ENCODE results near the gene KDM1B.
"Not testable (repeated sequence)": the region's sequence is repeated elsewhere in the genome, so short reads cannot be mapped to it uniquely, and the experiment has no call there.

Gene KDM1B

GRCh38 chr6:18151391-18151790 is 3.8 kb upstream of the KDM1B start:
- not testable (repeated sequence) for DNase-seq

- no peak for DNase-seq
Observed at GRCh38 chr6:18151801-18152200, 3.4 kb upstream of the KDM1B start.

GRCh38 chr6:18153311-18153703 is 1.9 kb upstream of the KDM1B start:
- DNase-seq = no peak

- DNase-seq = no peak
Observed at GRCh38 chr6:18154507-18155149, 594 bp upstream of the KDM1B start, which contains the start of gene TPMT. TPMT (minus strand) TSS chr6:18155077; CDS start chr6:18149127, 5,950 bp downstream.

GRCh38 chr6:18155864-18156421 is 721 bp downstream of the KDM1B start:
- no peak for DNase-seq

- DNase-seq = no peak
Observed at GRCh38 chr6:18160911-18161310, 5.7 kb downstream of the KDM1B start.

- DNase-seq = no peak
Observed at GRCh38 chr6:18161431-18161830, 6.2 kb downstream of the KDM1B start.

- DNase-seq = no peak
Observed at GRCh38 chr6:18162401-18162800, 7.2 kb downstream of the KDM1B start.

GRCh38 chr6:18165751-18166150 is 10.5 kb downstream of the KDM1B start:
- DNase-seq = no peak

GRCh38 chr6:18166312-18167036 is 11.3 kb downstream of the KDM1B start:
- DNase-seq = no peak

- no peak for DNase-seq
Observed at GRCh38 chr6:18168264-18168663, 13.0 kb downstream of the KDM1B start.

GRCh38 chr6:18171871-18172270 is 16.6 kb downstream of the KDM1B start:
- DNase-seq = no peak

- DNase-seq = not testable (repeated sequence)
Observed at GRCh38 chr6:18176198-18176597, 21.0 kb downstream of the KDM1B start.

GRCh38 chr6:18177286-18177965 is 22.2 kb downstream of the KDM1B start:
- no peak for DNase-seq

GRCh38 chr6:18178960-18179615 is 23.9 kb downstream of the KDM1B start:
- no peak for DNase-seq

- no peak for DNase-seq
Observed at GRCh38 chr6:18179770-18180356, 24.6 kb downstream of the KDM1B start.

GRCh38 chr6:18182568-18182967 is 27.3 kb downstream of the KDM1B start:
- DNase-seq = no peak

GRCh38 chr6:18183766-18184165 is 28.5 kb downstream of the KDM1B start:
- no peak for DNase-seq

GRCh38 chr6:18185624-18186023 is 30.4 kb downstream of the KDM1B start:
- DNase-seq = no peak

- DNase-seq = no peak
Observed at GRCh38 chr6:18186033-18186432, 30.8 kb downstream of the KDM1B start.

GRCh38 chr6:18186540-18187250 is 31.5 kb downstream of the KDM1B start:
- DNase-seq = no peak

GRCh38 chr6:18187701-18188100 is 32.5 kb downstream of the KDM1B start:
- DNase-seq = no peak

All from cortex of kidney (tissue), 1 donor.